Measurements from ENCODE around the gene THSD8.
"Not testable (repeated sequence)": the region's sequence is repeated elsewhere in the genome, so short reads cannot be mapped to it uniquely, and the experiment has no call there.

The THSD8 gene

DNA sequence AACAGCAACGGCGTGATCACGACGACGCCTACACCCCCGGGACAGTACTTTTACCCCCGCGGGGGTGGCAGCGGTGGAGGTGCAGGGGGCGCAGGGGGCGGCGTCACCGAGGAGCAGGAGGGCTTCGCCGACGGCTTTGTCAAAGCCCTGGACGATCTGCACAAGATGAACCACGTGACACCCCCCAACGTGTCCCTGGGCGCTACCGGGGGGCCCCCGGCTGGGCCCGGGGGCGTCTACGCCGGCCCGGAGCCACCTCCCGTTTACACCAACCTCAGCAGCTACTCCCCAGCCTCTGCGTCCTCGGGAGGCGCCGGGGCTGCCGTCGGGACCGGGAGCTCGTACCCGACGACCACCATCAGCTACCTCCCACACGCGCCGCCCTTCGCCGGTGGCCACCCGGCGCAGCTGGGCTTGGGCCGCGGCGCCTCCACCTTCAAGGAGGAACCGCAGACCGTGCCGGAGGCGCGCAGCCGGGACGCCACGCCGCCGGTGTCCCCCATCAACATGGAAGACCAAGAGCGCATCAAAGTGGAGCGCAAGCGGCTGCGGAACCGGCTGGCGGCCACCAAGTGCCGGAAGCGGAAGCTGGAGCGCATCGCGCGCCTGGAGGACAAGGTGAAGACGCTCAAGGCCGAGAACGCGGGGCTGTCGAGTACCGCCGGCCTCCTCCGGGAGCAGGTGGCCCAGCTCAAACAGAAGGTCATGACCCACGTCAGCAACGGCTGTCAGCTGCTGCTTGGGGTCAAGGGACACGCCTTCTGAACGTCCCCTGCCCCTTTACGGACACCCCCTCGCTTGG lies 9.6 kb upstream of the THSD8 start:
- peak; percentile 60 for DNase-seq

DNA sequence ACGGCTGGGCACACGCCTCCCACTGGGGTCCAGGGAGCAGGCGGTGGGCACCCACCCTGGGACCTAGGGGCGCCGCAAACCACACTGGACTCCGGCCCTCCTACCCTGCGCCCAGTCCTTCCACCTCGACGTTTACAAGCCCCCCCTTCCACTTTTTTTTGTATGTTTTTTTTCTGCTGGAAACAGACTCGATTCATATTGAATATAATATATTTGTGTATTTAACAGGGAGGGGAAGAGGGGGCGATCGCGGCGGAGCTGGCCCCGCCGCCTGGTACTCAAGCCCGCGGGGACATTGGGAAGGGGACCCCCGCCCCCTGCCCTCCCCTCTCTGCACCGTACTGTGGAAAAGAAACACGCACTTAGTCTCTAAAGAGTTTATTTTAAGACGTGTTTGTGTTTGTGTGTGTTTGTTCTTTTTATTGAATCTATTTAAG lies 9.0 kb upstream of the THSD8 start:
- DNase-seq, result no peak

- DNase-seq, result peak; percentile 91
Observed at GRCh38 chr19:12793290-12794195, 8.3 kb upstream of the THSD8 start.

DNA sequence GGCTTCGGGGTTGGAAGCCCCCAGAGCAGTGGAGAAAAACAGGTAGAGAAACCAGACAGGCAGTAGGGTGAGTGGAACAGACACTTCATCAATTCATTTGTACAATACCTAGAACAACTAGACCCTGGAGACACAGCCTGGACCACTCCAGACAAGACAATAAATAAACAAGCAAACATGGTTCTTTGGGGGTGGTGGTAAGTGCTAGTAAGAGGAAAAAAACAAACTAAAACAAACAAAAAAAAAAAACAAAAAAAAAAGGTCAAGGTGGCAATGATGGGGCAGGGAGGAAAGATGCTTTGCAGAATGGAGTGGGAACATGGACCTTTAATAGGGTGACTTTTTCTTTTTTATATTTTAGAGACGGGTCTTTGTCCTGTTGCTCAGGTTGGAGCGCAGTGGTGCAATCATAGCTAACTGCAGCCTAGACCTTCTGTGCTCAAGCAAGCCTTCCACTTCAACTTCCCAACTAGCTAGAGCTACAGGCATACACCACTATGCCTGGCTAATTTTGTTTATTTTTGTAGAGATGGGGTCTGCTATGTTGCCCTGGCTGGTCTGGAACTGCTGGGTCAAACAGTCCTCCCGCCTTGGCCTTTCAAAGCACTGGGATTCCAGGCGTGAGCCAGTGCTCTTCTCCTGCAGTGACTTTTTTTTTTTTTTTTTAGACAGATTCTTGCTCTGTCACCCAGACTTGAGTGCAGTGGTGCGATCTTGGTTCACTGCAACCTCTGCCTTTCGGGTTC lies 7.5 kb upstream of the THSD8 start:
- DNase-seq, result no peak

- DNase-seq, result no peak
Observed at GRCh38 chr19:12794971-12795381, 6.9 kb upstream of the THSD8 start.

DNA sequence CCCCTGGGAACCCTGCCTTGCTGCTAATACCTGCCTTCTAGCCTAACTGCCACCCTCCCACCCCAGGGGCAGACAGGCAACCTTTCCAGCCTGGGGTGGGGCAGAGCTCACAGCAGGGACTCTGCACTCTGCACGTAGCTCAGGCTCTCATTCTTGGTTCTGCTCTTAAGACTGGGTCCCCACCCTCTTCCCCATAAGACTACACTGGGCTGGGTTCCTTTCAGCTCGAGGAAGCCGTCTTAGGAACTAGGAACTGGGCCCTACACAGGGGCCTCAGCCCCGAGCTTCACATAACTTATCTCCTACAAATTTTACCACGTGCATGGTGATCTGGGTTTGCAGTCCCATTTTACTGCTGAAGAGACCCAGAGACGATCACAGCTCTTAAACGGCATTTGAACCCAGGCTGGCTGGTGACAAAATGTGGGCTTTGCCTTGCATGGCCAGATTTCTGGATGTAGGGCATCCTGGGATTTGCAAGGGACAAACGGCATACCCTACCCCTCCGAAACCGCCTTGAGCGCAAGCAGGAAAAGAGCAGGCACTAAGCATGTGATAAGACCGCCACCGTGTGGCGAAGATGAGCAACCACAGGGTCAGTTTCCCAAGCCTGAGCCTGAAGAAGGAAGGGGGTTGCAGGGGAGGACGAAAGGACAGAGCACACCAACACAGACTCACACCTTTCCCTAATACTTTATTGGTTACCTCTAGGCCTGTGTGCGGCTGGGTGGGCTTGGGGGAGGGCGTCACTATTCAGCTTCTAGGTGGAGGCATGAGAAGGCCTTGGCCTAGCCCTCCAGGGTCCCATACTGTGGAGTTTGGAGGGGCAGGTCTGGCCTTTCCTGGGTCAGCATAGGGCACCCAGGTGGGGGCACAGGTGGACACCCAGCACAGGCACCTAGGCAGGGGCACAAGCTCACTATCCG lies 5.5 kb upstream of the THSD8 start:
- peak; percentile 79 for DNase-seq

DNA sequence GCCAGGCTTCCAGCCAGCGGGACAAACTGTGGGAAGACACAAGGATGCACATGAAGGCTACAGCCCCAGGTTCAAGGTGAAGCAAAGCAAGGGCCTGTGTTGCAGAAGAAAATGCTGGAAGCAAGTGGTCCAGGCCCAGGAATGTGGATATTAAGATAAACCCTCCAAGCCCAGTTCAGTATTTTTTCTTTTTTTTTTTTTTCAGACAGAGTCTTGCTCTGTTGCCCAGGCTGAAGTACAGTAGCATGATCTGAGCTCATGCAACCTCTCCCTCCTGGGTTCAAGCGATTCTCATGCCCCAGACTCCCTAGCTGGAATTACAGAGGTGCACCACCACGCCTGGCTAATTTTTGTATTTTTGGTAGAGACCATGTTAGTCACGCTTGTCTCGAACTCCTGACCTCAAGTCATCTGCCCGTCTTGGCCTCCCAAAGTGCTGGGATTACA lies 4.7 kb upstream of the THSD8 start:
- DNase-seq, result no peak

DNA sequence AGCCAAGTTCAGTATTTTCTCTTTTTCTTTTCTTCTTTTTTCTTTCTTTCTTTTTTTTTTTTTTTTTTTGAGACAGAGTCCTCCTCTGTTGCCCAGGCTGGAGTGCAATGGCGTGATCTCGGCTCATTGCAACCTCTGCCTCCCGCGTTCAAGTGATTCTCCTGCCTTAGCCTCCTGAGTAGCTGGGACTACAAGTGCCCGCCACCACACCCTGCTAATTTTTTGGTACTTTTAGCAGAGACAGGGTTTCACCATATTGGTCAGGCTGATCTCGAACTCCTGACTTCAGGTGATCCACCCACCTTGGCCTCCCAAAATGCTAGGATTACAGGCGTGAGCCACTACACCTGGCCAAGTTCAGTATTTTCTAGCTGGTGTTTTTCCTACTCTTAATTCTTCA lies 4.3 kb upstream of the THSD8 start:
- DNase-seq, result not testable (repeated sequence)

DNA sequence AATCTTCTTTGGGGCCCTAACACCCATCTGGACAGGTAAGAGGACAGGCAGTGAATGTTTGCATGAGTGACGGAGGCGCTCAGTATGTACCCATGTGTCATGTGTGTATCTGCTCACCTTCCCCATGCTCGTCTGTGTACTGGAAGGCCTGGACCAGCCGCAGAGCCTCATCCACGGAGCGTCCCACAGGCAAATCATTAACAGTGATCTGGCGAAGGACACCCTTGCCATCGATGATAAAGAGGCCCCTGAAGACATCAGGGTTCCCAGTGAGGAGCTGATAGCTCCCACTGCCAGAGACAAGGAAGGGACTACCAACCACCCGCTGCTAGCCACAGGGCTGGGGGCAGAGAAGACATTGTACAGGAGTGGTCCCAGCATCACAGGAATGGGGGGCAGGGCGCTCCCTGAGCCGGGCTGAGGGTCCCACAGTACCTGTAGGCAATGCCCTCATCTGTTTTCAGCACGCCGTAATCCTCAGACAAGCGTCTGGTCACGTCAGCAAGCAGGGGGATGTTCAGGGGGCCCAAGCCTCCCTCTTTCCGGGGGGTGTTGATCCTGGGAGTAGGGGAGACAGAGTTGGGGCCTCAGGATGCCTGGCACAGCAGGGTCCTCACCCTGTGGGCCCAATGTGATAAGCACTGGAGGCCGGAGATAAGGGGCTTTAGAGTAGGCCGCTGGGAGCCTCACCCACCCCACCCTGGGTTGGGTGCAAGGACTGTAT lies 2.0 kb upstream of the THSD8 start:
- no peak for DNase-seq

- no peak for DNase-seq
Observed at GRCh38 chr19:12800466-12800770, 1.5 kb upstream of the THSD8 start.

- DNase-seq, result no peak
Observed at GRCh38 chr19:12800923-12801465, 875 bp upstream of the THSD8 start.

DNA sequence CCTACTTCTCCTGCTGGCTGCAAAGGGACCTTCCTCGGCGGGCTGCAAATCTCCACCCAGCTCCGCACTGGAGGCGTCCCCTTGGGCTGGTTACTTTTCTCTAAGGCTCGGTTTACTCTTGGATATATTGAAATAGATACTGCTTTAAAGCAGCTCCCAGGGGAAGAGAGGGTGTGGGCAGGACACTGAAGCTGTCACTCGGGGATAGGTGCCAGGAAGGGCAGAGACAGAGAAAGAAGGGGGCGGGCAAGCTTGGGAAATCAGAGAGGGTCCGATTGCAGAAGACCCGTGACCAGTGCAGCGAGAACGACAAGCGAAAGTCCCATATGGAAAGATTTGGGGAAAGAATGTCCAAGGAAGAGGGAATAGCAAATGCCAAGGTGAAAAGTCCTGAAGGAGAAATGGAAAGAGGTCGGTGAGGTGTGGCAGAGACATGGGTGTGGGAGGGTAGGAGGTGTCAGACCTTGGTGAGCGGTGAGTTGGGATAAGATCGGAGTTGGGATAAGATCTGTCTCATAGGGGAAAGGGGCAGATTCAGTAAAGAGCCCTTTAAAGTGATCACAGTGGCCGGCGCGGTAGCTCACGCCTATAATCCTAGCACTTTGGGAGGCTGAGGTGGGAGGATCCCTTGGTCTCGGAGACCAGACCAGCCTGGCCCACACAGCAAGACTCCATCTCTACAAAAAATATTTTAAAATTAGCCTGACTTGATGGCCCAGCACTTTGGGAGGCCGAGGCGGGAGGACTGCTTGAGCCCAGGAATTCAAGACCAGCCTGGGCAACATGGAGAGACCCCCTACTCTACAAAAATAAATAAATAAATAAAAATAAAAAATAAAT lies 618 bp downstream of the THSD8 start:
- DNase-seq, result no peak

- DNase-seq, result no peak
Observed at GRCh38 chr19:12804051-12804450, 2.2 kb downstream of the THSD8 start.

GRCh38 chr19:12806242-12807081 lies 4.6 kb downstream of the THSD8 start, which contains the start of gene RNASEH2A:
Gene RNASEH2A (plus strand): TSS chr19:12806584. CDS start chr19:12806674, 90 bp downstream.
- DNase-seq, result peak; percentile 91

- no peak for DNase-seq
Observed at GRCh38 chr19:12815088-12815487, 13.2 kb downstream of the THSD8 start.

DNA sequence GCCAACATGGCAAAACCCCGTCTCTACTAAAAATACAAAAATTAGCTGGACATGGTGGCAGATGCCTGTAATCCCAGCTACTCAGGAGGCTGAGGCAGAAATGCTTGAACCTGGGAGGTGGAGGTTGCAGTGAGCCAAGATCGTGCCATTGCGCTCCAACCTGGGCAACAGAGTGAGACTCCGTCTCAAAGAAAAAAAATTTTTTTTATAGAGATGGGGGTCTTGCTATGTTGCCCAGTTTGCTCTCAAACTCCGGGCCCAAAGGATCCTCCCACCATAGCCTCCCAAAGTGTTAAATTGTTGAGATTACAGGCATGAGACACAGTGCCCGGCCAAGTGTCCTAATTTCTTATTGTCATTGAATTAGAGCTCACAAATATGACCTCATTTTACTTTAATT lies 15.3 kb downstream of the THSD8 start:
- not testable (repeated sequence) for DNase-seq

DNA sequence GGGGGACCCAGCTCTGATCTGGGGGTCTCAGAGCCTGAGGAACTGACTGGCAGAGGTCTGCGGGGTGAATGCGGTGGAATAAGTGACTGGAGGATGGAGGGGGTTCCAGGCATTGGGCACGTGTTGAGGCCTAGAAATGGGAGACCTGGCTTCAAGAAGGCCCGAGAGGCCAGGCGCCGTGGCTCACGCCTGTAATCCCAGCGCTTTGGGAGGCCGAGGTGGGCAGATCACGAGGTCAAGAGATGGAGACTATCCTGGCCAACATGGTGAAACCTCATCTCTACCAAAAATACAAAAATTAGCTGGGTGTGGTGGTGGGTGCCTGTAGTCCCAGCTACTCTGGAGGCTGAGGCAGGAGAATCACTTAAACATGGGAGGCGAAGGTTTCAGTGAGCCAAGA lies 15.9 kb downstream of the THSD8 start:
- not testable (repeated sequence) for DNase-seq

GRCh38 chr19:12821761-12822160 lies 19.9 kb downstream of the THSD8 start:
- DNase-seq, result no peak

Measured in fibroblast of skin of back (primary cell).